Kidney epithelial cell (primary cell): ENCODE measurements around the gene UPF2. TPM values are rescaled to one million over a fixed set of nuclear protein-coding genes. Genes with fewer than 3 reads are reported as not detected.
A peak's percentile ranks its signal among the peaks of the same experiment; 100 is the strongest.
"Not testable (repeated sequence)": the region's sequence is repeated elsewhere in the genome, so short reads cannot be mapped to it uniquely, and the experiment has no call there.

Experiments used
- DNase-seq: peaks from one replicate; pipeline ENCODE4 v3.0.0-alpha.2; 2010; ENCODE audit warnings: low read depth
- H3K27me3 ChIP-seq: 2 replicates; pipeline ENCODE4 v1.6.0; 2011; ENCODE audit warnings: low read length; ENCODE audit not compliant: control insufficient read depth, insufficient read depth
- H3K36me3 ChIP-seq: 2 replicates; pipeline ENCODE4 v1.5.1; 2011; ENCODE audit warnings: low read length; ENCODE audit not compliant: control insufficient read depth, insufficient read depth
- H3K4me3 ChIP-seq: 2 replicates; pipeline ENCODE4 v1.5.1; 2011; ENCODE audit warnings: low read depth, mild to moderate bottlenecking, control low read depth, low read length
- CTCF ChIP-seq: IDR thresholded peaks from 2 replicates; pipeline ENCODE4 v1.5.1; 2011; ENCODE audit warnings: mild to moderate bottlenecking, moderate library complexity, low read length, control low read depth, inconsistent platforms; ENCODE audit not compliant: insufficient read depth, poor library complexity, severe bottlenecking
- total RNA-seq: library from RNA; depleted of rRNA; stranded (reverse); fragments of >200 nt; gene quantifications from 2 replicates; pipeline ENCODE4 v1.2.3, GENCODE V29; 2015

UPF2 gene
- total RNA-seq, 1 donor from 2014 or later = 13.9 TPM

DNA sequence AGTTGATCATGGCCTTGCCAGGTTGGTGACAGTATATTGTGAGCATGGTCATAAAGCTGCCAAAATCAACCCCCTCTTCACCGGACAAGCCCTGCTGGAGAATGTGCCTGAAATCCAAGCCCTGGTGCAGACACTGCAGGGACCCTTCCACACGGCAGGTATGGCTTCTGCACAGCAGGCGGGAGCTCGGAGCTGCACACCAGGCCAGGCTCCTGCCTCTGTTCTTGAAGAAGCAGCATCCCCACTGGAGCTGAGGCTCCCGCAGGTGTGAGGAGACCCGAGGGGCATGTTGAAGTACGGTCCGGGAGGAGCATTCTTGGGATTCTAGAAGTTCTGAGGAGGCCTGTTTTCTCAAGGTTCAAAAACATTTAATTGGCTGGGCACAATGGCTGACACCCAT lies 38.9 kb upstream of the UPF2 start:
- DNase-seq = no peak
- Histone ChIP-seq H3K27me3 (no peaks in the 10 kb centered on the region), H3K36me3 (no peaks in the 10 kb centered on the region), H3K4me3 (no peak overlapping the region)
- no peak for TF ChIP-seq CTCF

- TF ChIP-seq CTCF = no peak
- no peak for DNase-seq
- H3K4me3 ChIP-seq = no peak overlapping the region
- H3K27me3 ChIP-seq = no peaks in the 10 kb centered on the region
- H3K36me3 ChIP-seq = no peaks in the 10 kb centered on the region
Observed at GRCh38 chr10:12077580-12078180, 35.1 kb upstream of the UPF2 start.

- DNase-seq = no peak
- Histone ChIP-seq H3K4me3 (no peak overlapping the region), H3K27me3 (no peaks in the 10 kb centered on the region), H3K36me3 (no peaks in the 10 kb centered on the region)
- no peak for TF ChIP-seq CTCF
Observed at GRCh38 chr10:12073526-12073925, 30.9 kb upstream of the UPF2 start.

GRCh38 chr10:12071441-12071840 lies 28.8 kb upstream of the UPF2 start:
- not testable (repeated sequence) for DNase-seq, H3K27me3 ChIP-seq, H3K36me3 ChIP-seq, H3K4me3 ChIP-seq

GRCh38 chr10:12068449-12069269 lies 26.1 kb upstream of the UPF2 start, which contains the start of gene DHTKD1:
DHTKD1 (plus strand) TSS chr10:12068954; CDS start chr10:12069034, 80 bp downstream.
- peak within 1 kb of the TSS; percentile 83 for H3K4me3 ChIP-seq
- H3K36me3 ChIP-seq = no peaks in the 10 kb centered on the region
- peak; percentile 93 for DNase-seq
- H3K27me3 ChIP-seq = no peaks in the 10 kb centered on the region
- peak; percentile 22 for TF ChIP-seq CTCF

DNA sequence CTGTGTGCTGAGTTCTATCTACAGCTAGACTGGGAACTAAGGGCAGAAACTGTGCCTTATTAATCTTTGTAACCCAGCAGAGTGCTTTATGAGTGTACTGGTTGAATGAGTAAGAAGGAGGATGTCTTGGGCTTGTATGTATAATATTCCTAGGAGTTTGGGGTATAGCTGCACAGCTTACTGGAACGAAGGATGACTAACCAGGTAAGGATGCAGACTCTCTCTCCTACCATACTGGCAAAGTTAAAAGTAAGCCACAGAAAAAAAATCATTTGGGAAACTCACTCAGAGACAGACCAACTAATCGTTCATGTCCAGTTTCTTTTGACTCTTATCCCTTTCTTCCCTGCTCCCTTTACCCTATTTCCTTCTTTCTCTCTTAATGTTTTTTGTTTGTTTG lies 24.7 kb upstream of the UPF2 start:
- no peaks in the 10 kb centered on the region for H3K36me3 ChIP-seq
- no peaks in the 10 kb centered on the region for H3K27me3 ChIP-seq
- TF ChIP-seq CTCF = no peak
- peak; percentile 85 for DNase-seq
- no peak overlapping the region for H3K4me3 ChIP-seq
